ENCODE data around the gene RDX. TPM values are rescaled to one million over a fixed set of nuclear protein-coding genes. Genes with fewer than 3 reads are reported as not detected.

Gene RDX
- total and polyA plus RNA-seq, 10 of the 15 experiments (the other 5 are each of a cell fraction or from before 2014, with no cell fraction given): 24.6 to 62.2 (median 47.8) TPM

GRCh38 chr11:110289472-110289871 is 6.9 kb downstream of the RDX start:
- Histone ChIP-seq H3K36me3 (ENCODE audit: control insufficient read depth in 2 of 2, insufficient read depth in 2 of 2, low read length in 1 of 2) (no peaks in the 10 kb centered on the region), H3K79me2 (ENCODE audit: control insufficient read depth, insufficient read depth, low read length) (peaks cover 98% of the 10 kb centered on the region), H3K4me3 (no peak overlapping the region), H3K27me3 (replicated peaks in 1 of 2; ENCODE audit: control insufficient read depth in 2 of 2, insufficient read depth in 2 of 2, low read length in 1 of 2) (no peaks in the 10 kb centered on the region), H2AFZ (ENCODE audit: control insufficient read depth, low read depth, low read length) (no peak overlapping the region), H3K9ac (ENCODE audit: control insufficient read depth, insufficient read depth, low read length) (no peak overlapping the region), H3K27ac (ENCODE audit: control insufficient read depth, insufficient read depth) (no peak overlapping the region), H3K4me2 (ENCODE audit: control insufficient read depth, insufficient read depth) (no peak overlapping the region; the same call in 1 of the 2 replicates), H3K9me3 (replicated peaks; ENCODE audit: control insufficient read depth, insufficient read depth, low read length) (no peaks in the 10 kb centered on the region), H4K20me1 (ENCODE audit: control insufficient read depth, insufficient read depth) (peaks cover 2% of the 10 kb centered on the region; the same call in 1 of the 2 replicates), H3K4me1 (ENCODE audit: control insufficient read depth, insufficient read depth, low read length) (no peaks in the 10 kb centered on the region)
- DNase-seq (ENCODE audit: low read depth, low spot score) (no peak), ATAC-seq (no peak), FAIRE-seq (no peak)
- RAD21 ChIA-PET (ENCODE audit: unreplicated experiment): interaction anchor here (1.9 kb wide), 1 partner anchor 41 kb away, joined by 6 read pairs; no protein-coding TSS in a partner anchor
- in situ Hi-C loops (cut with MboI) (no loop called here), intact Hi-C loops (cut with micrococcal nuclease; ENCODE audit: unreplicated experiment) (loop anchor here (10.0 kb wide), 1 partner anchor 1485 kb away; no protein-coding TSS in a partner anchor)
- no TSS peak for BruUV-seq (replicated peaks)
- WGBS (ENCODE audit: insufficient coverage, insufficient replicate concordance, low lambda C conversion rate, missing lambda C conversion rate): 94% methylated on average over 10 of the region's 10 CpGs
- CTCF ChIA-PET: interaction anchor here (0.8 to 2.2 kb wide), 2 partner anchors 23 to 42 kb away, joined by 3 to 4 read pairs; no protein-coding TSS in a partner anchor
- TF ChIP-seq CREB1 (IDR thresholded peaks at IDR 0.05; ENCODE audit: low read depth) (no peak), FOXM1 (IDR thresholded peaks at IDR 0.05; ENCODE audit: low read depth, low read length) (no peak), NKRF (conservative IDR thresholded peaks at IDR 0.05) (no peak), CBX3 (IDR thresholded peaks at IDR 0.05; ENCODE audit: borderline replicate concordance, low read depth) (no peak), NRF1 (conservative IDR thresholded peaks at IDR 0.05; ENCODE audit: low read depth, low read length) (no peak), POLR2AphosphoS5 (IDR thresholded peaks at IDR 0.05; ENCODE audit: low read length) (no peak), SMAD5 (IDR thresholded peaks at IDR 0.05; ENCODE audit: low read depth) (no peak), TARDBP (IDR thresholded peaks at IDR 0.05; ENCODE audit: borderline replicate concordance) (no peak), CBFB (IDR thresholded peaks at IDR 0.05; ENCODE audit: low read depth) (no peak), MXI1 (IDR thresholded peaks at IDR 0.05; ENCODE audit: low read depth, low read length) (no peak), FOXK2 (IDR thresholded peaks at IDR 0.05) (no peak), IKZF2 (IDR thresholded peaks at IDR 0.05) (no peak), NFYA (IDR thresholded peaks at IDR 0.05; ENCODE audit: borderline replicate concordance, low read depth, low read length) (no peak), CHD1 (IDR thresholded peaks at IDR 0.05; ENCODE audit: low read depth, low read length) (no peak)
- POLR2A ChIA-PET: interaction anchor here (0.7 kb wide), 1 partner anchor 87 kb away, joined by 6 read pairs; no protein-coding TSS in a partner anchor
- SMC1A ChIA-PET (ENCODE audit: uncharacterized antibody, unreplicated experiment): interaction anchor here (0.6 to 3.1 kb wide), 8 partner anchors 9 to 88 kb away, joined by 3 to 13 read pairs (median 6); no protein-coding TSS in a partner anchor
